Transverse colon (tissue), 4 donors: ENCODE measurements around the gene COG4. TPM values are rescaled to one million over a fixed set of nuclear protein-coding genes. Genes with fewer than 3 reads are reported as not detected.

Experiments used
- DNase-seq: peaks from one replicate; pipeline ENCODE4 v3.0.0-alpha.2; 2019
- H3K27ac ChIP-seq, 4 donors: fragments of 200-600 bp; sonication (generic); 2 replicates each; pipeline ENCODE4 v1.5.1; 2016 to 2018; ENCODE audit warnings: inconsistent platforms in 4 of 4
- H3K27me3 ChIP-seq: fragments of 200-600 bp; sonication (generic); 2 replicates; pipeline ENCODE4 v1.5.1; 2017; ENCODE audit warnings: inconsistent platforms
- H3K36me3 ChIP-seq, 4 donors: fragments of 200-600 bp; sonication (generic); 2 replicates each; pipeline ENCODE4 v1.5.1; 2017 to 2019; ENCODE audit warnings: inconsistent platforms in 4 of 4
- H3K4me1 ChIP-seq, 4 donors: fragments of 200-600 bp; sonication (generic); 2 replicates each; pipeline ENCODE4 v1.5.1; 2017 to 2020; ENCODE audit warnings: inconsistent platforms in 4 of 4
- H3K4me3 ChIP-seq, 4 donors: fragments of 200-600 bp; sonication (generic); 1 replicate in 1 of 4; 2 replicates in 3 of 4; pipeline versions ENCODE4 v1.5.1 to v1.6.1; 2017 to 2019; ENCODE audit warnings: inconsistent platforms in 4 of 4
- H3K9me3 ChIP-seq, 2 donors: fragments of 200-600 bp; sonication (generic); 2 replicates each; pipeline ENCODE4 v1.5.1; 2017 to 2019; ENCODE audit warnings: inconsistent platforms in 2 of 2
- EP300 ChIP-seq: sonication (generic); formaldehyde crosslinking; IDR thresholded peaks from one replicate; pipeline ENCODE4 v1.6.1; 2017; ENCODE audit warnings: antibody characterized with exemption, low read depth
- POLR2A ChIP-seq: fragments of 450-650 bp; IDR thresholded peaks from one replicate; pipeline ENCODE4 v1.6.1; 2016; ENCODE audit warnings: antibody characterized with exemption, mild to moderate bottlenecking, moderate library complexity
- POLR2AphosphoS5 ChIP-seq, 3 donors: sonication (generic); formaldehyde crosslinking; IDR thresholded peaks; one replicate each; pipeline ENCODE4 v1.6.1; 2016; ENCODE audit warnings: antibody characterized with exemption in 3 of 3
- WGBS, 2 donors: methylation state at CpG; one replicate each; pipeline ENCODE4 v1.1.5; 2018; ENCODE audit warnings: low coverage in 1 of 2; 5-methylcytosine and 5-hydroxymethylcytosine counted together
- in situ Hi-C, 4 donors: fragments of 200-750 bp; cut with MboI; loops; one replicate each; pipeline versions ENCODE4 v1.15.0 to v1.15.1; 2017; ENCODE audit warnings: low sequenced_read_pairs in 3 of 4, low pct_ligation_motif_present in 1 of 4, low pct_unique_long_range_greater_than_20kb in 1 of 4
- intact Hi-C: fragments of 100-400 bp; cut with DNase I; formaldehyde crosslinking; loops from one replicate; pipeline ENCODE4 v1.15.1; 2023; ENCODE audit warnings: low total_unique reads
- total RNA-seq, 4 donors: library from RNA; depleted of rRNA; stranded (reverse); fragments of >200 nt; gene quantifications; one replicate each; pipeline ENCODE4 v1.1.0, GENCODE V29; 2016
- TF ChIP-seq, protein P1 (sequence below), 5 experiments: fragments of 200-600 bp in 3 of 5; fragments of 450-650 bp in 2 of 5; sonication (generic) in 3 of 5; IDR thresholded peaks; 1 replicate in 2 of 5; 2 replicates in 3 of 5; pipeline ENCODE4 v1.5.1; 2016 to 2017; ENCODE audit warnings: antibody characterized with exemption in 5 of 5, inconsistent platforms in 3 of 5, mild to moderate bottlenecking in 2 of 5, moderate library complexity in 1 of 5

The COG4 gene
- total RNA-seq, 4 donors from 2014 or later, result 55.4 to 200 (median 64.0) TPM

DNA sequence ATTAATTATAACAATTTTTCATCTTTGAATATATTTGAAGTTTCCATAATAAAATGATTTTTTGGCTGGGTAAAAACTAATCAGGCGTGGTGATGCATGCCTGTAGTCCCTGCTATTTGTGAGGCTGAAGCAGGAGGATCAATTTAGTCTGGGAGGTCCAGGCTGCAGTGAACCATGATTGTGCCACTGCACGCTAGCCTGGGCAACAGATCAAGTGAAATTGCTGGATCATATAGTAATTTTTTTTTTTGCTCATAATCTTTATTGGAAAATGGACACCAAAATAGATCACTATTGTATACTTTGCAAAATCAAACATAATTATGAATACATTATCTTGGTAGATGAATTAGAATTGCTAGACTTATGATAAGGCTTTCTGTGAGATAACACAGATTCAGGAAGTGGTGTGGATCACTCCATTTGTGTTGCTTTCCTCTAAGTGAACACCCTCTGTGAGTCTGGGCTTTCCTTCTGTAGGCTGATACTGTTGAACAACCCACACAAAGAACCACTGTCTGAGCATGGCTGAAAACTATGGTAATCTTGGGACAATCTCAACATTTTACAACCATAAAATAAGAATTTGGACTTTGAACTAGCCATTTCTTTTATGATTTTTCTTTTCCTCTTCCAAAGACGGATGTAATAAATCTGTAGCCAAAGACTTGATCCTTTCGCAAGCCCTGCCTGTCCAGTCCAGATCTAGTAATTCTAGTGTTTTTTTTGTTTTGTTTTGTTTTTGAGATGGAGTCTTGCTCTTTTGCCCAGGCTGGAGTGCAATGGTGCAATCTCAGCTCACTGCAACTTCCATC is 78.9 kb downstream of the COG4 start:
- peak; percentile 48 for DNase-seq

DNA sequence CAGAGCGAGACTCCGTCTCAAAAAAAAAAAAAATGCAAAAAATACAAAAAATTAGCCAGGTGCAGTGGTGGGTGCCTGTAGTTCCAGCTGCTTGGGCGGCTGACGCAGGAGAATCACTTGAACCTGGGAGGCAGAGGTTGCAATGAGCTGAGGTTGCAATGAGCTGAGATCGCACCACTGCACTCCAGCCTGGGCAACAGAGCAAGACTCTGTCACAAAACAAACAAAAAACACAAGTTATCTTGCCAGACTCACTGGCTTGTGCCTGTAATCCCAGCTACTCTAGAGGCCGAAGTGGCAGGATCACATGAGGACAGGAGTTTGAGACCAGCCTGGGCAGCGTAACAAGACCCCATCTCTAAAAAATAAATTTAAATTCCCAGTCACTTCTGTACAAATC is 81.0 kb downstream of the COG4 start:
- TF ChIP-seq, protein P1, sequence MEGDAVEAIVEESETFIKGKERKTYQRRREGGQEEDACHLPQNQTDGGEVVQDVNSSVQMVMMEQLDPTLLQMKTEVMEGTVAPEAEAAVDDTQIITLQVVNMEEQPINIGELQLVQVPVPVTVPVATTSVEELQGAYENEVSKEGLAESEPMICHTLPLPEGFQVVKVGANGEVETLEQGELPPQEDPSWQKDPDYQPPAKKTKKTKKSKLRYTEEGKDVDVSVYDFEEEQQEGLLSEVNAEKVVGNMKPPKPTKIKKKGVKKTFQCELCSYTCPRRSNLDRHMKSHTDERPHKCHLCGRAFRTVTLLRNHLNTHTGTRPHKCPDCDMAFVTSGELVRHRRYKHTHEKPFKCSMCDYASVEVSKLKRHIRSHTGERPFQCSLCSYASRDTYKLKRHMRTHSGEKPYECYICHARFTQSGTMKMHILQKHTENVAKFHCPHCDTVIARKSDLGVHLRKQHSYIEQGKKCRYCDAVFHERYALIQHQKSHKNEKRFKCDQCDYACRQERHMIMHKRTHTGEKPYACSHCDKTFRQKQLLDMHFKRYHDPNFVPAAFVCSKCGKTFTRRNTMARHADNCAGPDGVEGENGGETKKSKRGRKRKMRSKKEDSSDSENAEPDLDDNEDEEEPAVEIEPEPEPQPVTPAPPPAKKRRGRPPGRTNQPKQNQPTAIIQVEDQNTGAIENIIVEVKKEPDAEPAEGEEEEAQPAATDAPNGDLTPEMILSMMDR (IDR thresholded peaks at IDR 0.05), result no peak
- no peak for TF ChIP-seq POLR2AphosphoS5 (IDR thresholded peaks at IDR 0.05)
- TF ChIP-seq EP300, result no peak
- TF ChIP-seq POLR2A, result no peak
- no peak for DNase-seq
- no peaks in the 10 kb centered on the region for H3K36me3 ChIP-seq
- no peak overlapping the region for H3K4me3 ChIP-seq
- 95 to 96% methylated on average over 4 to 7 of the region's 7 CpGs for WGBS, 2 donors
- in situ Hi-C loops, result loop anchor here in 1 of 4 donors (10.0 kb wide), 1 partner anchor 48 kb away; no protein-coding TSS in a partner anchor
- no peaks in the 10 kb centered on the region for H3K9me3 ChIP-seq
- intact Hi-C loops, result no loop called here
- H3K4me1 ChIP-seq, result peaks cover 4 to 42% (median 22%) of the 10 kb centered on the region in 4 donors
- H3K27me3 ChIP-seq, result no peaks in the 10 kb centered on the region
- no peak overlapping the region for H3K27ac ChIP-seq

More for the DNA sequence above, 78.9 kb downstream of the COG4 start:
- H3K36me3 ChIP-seq, result no peaks in the 10 kb centered on the region
- 28 to 51% methylated on average over 4 of the region's 4 CpGs for WGBS, 2 donors
- H3K27ac ChIP-seq, result peak overlapping the region; percentile 57 to 76 (median 64)
- intact Hi-C loops, result no loop called here
- no peaks in the 10 kb centered on the region for H3K27me3 ChIP-seq
- in situ Hi-C loops, result loop anchor here in 1 of 4 donors (10.0 kb wide), 1 partner anchor 50 kb away; no protein-coding TSS in a partner anchor
- peaks cover 3 to 28% (median 13%) of the 10 kb centered on the region in 4 donors for H3K4me1 ChIP-seq
- peak overlapping the region in 1 of 4 donors; percentile 8 for H3K4me3 ChIP-seq
- TF ChIP-seq POLR2AphosphoS5 (IDR thresholded peaks at IDR 0.05) (peak in 1 of 3 donors; percentile 38), EP300 (no peak)
- no peaks in the 10 kb centered on the region for H3K9me3 ChIP-seq

DNA sequence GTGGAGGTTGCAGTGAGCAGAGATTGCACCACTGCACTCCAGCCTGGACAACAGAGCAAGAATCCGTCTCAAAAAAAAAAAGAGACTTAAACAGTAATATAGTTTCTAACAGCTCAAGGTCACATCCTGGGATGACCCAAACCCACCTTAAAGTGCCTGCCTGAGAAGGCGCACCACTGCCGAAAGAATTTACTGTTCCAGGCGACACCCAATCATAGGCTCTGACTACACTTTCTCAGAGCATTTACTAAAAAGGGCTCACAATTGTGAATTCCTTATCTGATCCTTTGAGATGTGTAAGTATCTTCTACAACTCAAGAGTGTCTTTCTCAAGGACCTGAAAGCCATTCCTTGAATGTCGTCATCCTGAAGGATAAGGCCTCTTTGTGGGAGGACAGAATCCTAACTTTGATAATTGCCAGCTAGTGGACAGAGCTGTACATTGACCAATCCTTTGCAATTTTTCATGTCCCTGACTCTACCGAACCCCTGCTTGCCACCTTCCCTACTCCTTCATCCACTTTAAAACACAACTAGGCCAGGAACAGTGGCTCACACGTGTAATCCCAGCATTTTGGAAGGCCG is 81.9 kb downstream of the COG4 start:
- no peak for DNase-seq
- no peaks in the 10 kb centered on the region for H3K27me3 ChIP-seq
- 89 to 93% methylated on average over 7 to 8 of the region's 8 CpGs for WGBS, 2 donors
- intact Hi-C loops, result no loop called here
- in situ Hi-C loops, result loop anchor here in 1 of 4 donors (10.0 kb wide), 1 partner anchor 47 kb away; no protein-coding TSS in a partner anchor
- H3K27ac ChIP-seq, result no peak overlapping the region
- H3K9me3 ChIP-seq, result no peaks in the 10 kb centered on the region
- H3K36me3 ChIP-seq, result no peaks in the 10 kb centered on the region
- no peak overlapping the region for H3K4me3 ChIP-seq
- H3K4me1 ChIP-seq, result peaks cover 7 to 46% (median 29%) of the 10 kb centered on the region in 4 donors
- TF ChIP-seq, protein P1 (IDR thresholded peaks at IDR 0.05), result no peak
- TF ChIP-seq POLR2A (no peak), POLR2AphosphoS5 (IDR thresholded peaks at IDR 0.05) (no peak)

DNA sequence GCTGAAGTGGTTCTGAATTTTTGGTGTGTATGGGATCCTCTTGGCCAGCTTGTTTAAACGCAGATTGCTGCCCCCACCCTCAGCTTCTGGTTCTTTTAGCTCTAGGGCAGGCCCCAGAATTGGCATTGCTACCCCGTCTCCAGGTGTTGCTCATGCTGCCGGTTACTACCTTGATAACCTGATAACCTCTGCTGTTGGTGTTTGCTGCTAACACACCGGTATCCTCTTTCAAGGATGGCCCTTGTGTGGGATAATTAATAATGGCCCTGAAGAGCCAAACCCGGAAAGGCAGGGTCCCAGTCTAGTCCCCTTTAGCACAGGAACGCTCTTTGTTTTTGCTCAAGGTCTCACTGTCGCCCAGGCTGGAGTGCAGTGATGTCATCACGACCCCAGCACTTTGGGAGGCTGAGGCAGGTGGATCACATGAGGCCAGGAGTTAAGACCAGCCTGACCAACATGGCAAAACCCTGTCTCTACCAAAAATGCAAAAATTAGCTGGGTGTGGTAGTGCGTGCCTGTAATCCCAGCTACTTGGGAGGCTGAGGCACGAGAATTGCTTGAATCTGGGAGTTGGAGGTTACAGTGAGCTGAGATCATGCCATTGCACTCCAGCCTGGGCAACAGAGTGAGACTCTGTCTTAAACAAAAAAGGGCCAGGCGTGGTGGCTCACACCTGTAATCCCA is 83.2 kb downstream of the COG4 start:
- 77 to 100% methylated on average over 1 to 11 of the region's 11 CpGs for WGBS, 2 donors

More for the DNA sequence above, 83.2 kb downstream of the COG4 start:
- intact Hi-C loops (no loop called here), in situ Hi-C loops (loop anchor here in 1 of 4 donors (10.0 kb wide), 1 partner anchor 45 kb away; no protein-coding TSS in a partner anchor)
- no peak for TF ChIP-seq POLR2AphosphoS5 (IDR thresholded peaks at IDR 0.05)
- no peak for TF ChIP-seq POLR2A
- TF ChIP-seq, protein P1 (IDR thresholded peaks at IDR 0.05), result no peak
- TF ChIP-seq EP300, result no peak
- Histone ChIP-seq H3K4me3 (no peak overlapping the region), H3K27ac (peak overlapping the region in 2 of 4 donors; percentile 81), H3K36me3 (no peaks in the 10 kb centered on the region), H3K4me1 (peaks cover 7 to 50% (median 28%) of the 10 kb centered on the region in 4 donors), H3K9me3 (no peaks in the 10 kb centered on the region), H3K27me3 (no peaks in the 10 kb centered on the region)
- DNase-seq, result no peak
